Keratinocyte (primary cell): ENCODE measurements around the gene PARD3. TPM values are rescaled to one million over a fixed set of nuclear protein-coding genes. Genes with fewer than 3 reads are reported as not detected.

Source experiments
- DNase-seq: peaks from one replicate; pipeline ENCODE4 v3.0.0-alpha.2; 2011; ENCODE audit warnings: low read depth, missing footprints, low spot score
- FAIRE-seq: peaks from 2 replicates; lab custom pipeline; 2011; peaks lifted over from hg19 to GRCh38; lab: Jason Lieb, UNC
- H2AFZ ChIP-seq: 2 replicates; pipeline ENCODE4 v1.6.0; 2012; ENCODE audit warnings: low read length, control low read depth, inconsistent platforms; ENCODE audit not compliant: control insufficient read depth
- H3K27ac ChIP-seq: 2 replicates; pipeline ENCODE4 v1.5.1; 2011; ENCODE audit warnings: low read length; ENCODE audit not compliant: control insufficient read depth, insufficient read depth
- H3K27me3 ChIP-seq: 3 replicates; pipeline ENCODE4 v1.6.0; 2011; ENCODE audit warnings: low read length; ENCODE audit not compliant: control insufficient read depth, insufficient read depth; ENCODE audit errors: extremely low read depth
- H3K36me3 ChIP-seq, 2 experiments: 2 replicates in 1 of 2; 3 replicates in 1 of 2; pipeline ENCODE4 v1.5.1; 2011; ENCODE audit warnings: low read length in 2 of 2, mild to moderate bottlenecking in 1 of 2; ENCODE audit not compliant: control insufficient read depth in 2 of 2, insufficient read depth in 2 of 2; ENCODE audit errors: extremely low read depth in 1 of 2
- H3K4me1 ChIP-seq: 3 replicates; pipeline ENCODE4 v1.5.1; 2011; ENCODE audit warnings: low read length; ENCODE audit not compliant: control insufficient read depth, insufficient read depth; ENCODE audit errors: extremely low read depth
- H3K4me2 ChIP-seq: 3 replicates; pipeline ENCODE4 v1.6.0; 2011; ENCODE audit warnings: low read depth, low read length; ENCODE audit not compliant: control insufficient read depth, insufficient read depth; ENCODE audit errors: extremely low read depth
- H3K4me3 ChIP-seq, 3 experiments: fragments of 200-600 bp in 1 of 3; sonication (generic) in 1 of 3; 2 replicates in 2 of 3; 3 replicates in 1 of 3; pipeline ENCODE4 v1.5.1; 2011 to 2016; ENCODE audit warnings: low read length in 3 of 3, mild to moderate bottlenecking in 3 of 3, control low read depth in 2 of 3, inconsistent platforms in 1 of 3, low read depth in 1 of 3, mixed read lengths in 1 of 3, mixed run types in 1 of 3, moderate library complexity in 1 of 3; ENCODE audit not compliant: control insufficient read depth in 2 of 3, insufficient read depth in 2 of 3; ENCODE audit errors: extremely low read depth in 1 of 3
- H3K79me2 ChIP-seq: 2 replicates; pipeline ENCODE4 v1.6.0; 2012; ENCODE audit warnings: low read length; ENCODE audit not compliant: control insufficient read depth, insufficient read depth
- H3K9ac ChIP-seq: 3 replicates; pipeline ENCODE4 v1.6.0; 2011; ENCODE audit warnings: low read length; ENCODE audit not compliant: control insufficient read depth, insufficient read depth; ENCODE audit errors: extremely low read depth
- H3K9me1 ChIP-seq: 3 replicates; pipeline ENCODE4 v1.6.0; 2011; ENCODE audit warnings: low read length; ENCODE audit not compliant: control insufficient read depth, insufficient read depth; ENCODE audit errors: extremely low read depth
- H3K9me3 ChIP-seq: 2 replicates; pipeline ENCODE4 v1.5.1; 2012; ENCODE audit warnings: low read depth, low read length; ENCODE audit not compliant: control insufficient read depth
- H4K20me1 ChIP-seq: 3 replicates; pipeline ENCODE4 v1.6.0; 2011; ENCODE audit warnings: low read length; ENCODE audit not compliant: control insufficient read depth, insufficient read depth; ENCODE audit errors: extremely low read depth
- CTCF ChIP-seq, 3 experiments: IDR thresholded peaks in 1 of 3; conservative IDR thresholded peaks in 1 of 3; optimal IDR thresholded peaks in 1 of 3; 2 replicates in 2 of 3; 3 replicates in 1 of 3; pipeline versions ENCODE3 to v1.5.1; 2011; ENCODE audit warnings: low read length in 3 of 3, mild to moderate bottlenecking in 3 of 3, moderate library complexity in 2 of 3, control low read depth in 1 of 3, inconsistent platforms in 1 of 3; ENCODE audit not compliant: insufficient read depth in 2 of 3; ENCODE audit errors: extremely low read depth in 1 of 3
- EZH2 ChIP-seq: IDR thresholded peaks from one replicate; pipeline ENCODE4 v1.6.1; 2012; ENCODE audit warnings: inconsistent platforms, mild to moderate bottlenecking, low read length, moderate library complexity
- dilution Hi-C: fragments of 300-500 bp; cut with MboI; formaldehyde crosslinking; loops from one replicate; pipeline ENCODE4 v1.7.0; 2020; ENCODE audit warnings: low sequenced_read_pairs; ENCODE audit not compliant: extremely low pct_ligation_motif_present
- polyA plus RNA-seq, 5 experiments: library from polyadenylated mRNA; depleted of rRNA in 3 of 5; stranded (reverse) in 3 of 5; stranded (forward) in 1 of 5; unstranded in 1 of 5; fragments of >200 nt; gene quantifications; 1 replicate in 1 of 5; 2 replicates in 3 of 5; 3 replicates in 1 of 5; pipeline versions ENCODE4 v1.2.1 to v1.2.3, GENCODE V29; 2011 to 2012; ENCODE audit warnings: missing spikeins in 2 of 5, low read depth in 1 of 5, low replicate concordance in 1 of 5

Gene PARD3
- polyA plus RNA-seq, 1 donor (not counting 4 experiments of a cell fraction or from before 2014, with no cell fraction given): 46.4 TPM

- no peak overlapping the region for H3K4me3 ChIP-seq
- peaks cover 46% of the 10 kb centered on the region for H3K79me2 ChIP-seq
- H3K36me3 ChIP-seq: no peaks in the 10 kb centered on the region
- no peaks in the 10 kb centered on the region for H3K9me3 ChIP-seq
- TF ChIP-seq CTCF (optimal IDR thresholded peaks at IDR 0.05 in 1 of 3, IDR thresholded peaks at IDR 0.05 in 1 of 3, conservative IDR thresholded peaks at IDR 0.05 in 1 of 3; ENCODE audit: extremely low read depth in 1 of 3, insufficient read depth in 2 of 3, low read length in 3 of 3) (no peak), EZH2 (no peak)
- H3K9ac ChIP-seq: no peak overlapping the region
- FAIRE-seq (no peak), DNase-seq (no peak)
- H4K20me1 ChIP-seq: peaks cover 6% of the 10 kb centered on the region
- H3K9me1 ChIP-seq: peaks cover 2% of the 10 kb centered on the region
- H3K27ac ChIP-seq: no peak overlapping the region
- no peak overlapping the region for H3K4me2 ChIP-seq
- dilution Hi-C loops: no loop called here
- no peak overlapping the region for H2AFZ ChIP-seq
- peaks cover 7% of the 10 kb centered on the region for H3K4me1 ChIP-seq
- H3K27me3 ChIP-seq: no peaks in the 10 kb centered on the region
Observed at GRCh38 chr10:34635111-34635510, 180.0 kb downstream of the PARD3 start.

- dilution Hi-C loops: no loop called here
- Histone ChIP-seq H4K20me1 (peaks cover 6% of the 10 kb centered on the region), H3K9me3 (no peaks in the 10 kb centered on the region), H3K27ac (no peak overlapping the region), H3K4me1 (peaks cover 5% of the 10 kb centered on the region), H3K36me3 (no peaks in the 10 kb centered on the region), H3K4me2 (no peak overlapping the region), H3K9ac (no peak overlapping the region), H3K9me1 (no peaks in the 10 kb centered on the region), H3K79me2 (peaks cover 41% of the 10 kb centered on the region), H2AFZ (no peak overlapping the region), H3K4me3 (no peak overlapping the region), H3K27me3 (no peaks in the 10 kb centered on the region)
- TF ChIP-seq CTCF (optimal IDR thresholded peaks at IDR 0.05 in 1 of 3, IDR thresholded peaks at IDR 0.05 in 1 of 3, conservative IDR thresholded peaks at IDR 0.05 in 1 of 3; ENCODE audit: extremely low read depth in 1 of 3, insufficient read depth in 2 of 3, low read length in 3 of 3) (no peak), EZH2 (no peak)
- DNase-seq (no peak), FAIRE-seq (no peak)
Observed at GRCh38 chr10:34633374-34633773, 181.7 kb downstream of the PARD3 start.
